Putamen (tissue), 1 donor: ENCODE data around the gene C3orf52.
"Not testable (repeated sequence)": the region's sequence is repeated elsewhere in the genome, so short reads cannot be mapped to it uniquely, and the experiment has no call there.

Experiments used
- DNase-seq: peaks from one replicate; pipeline ENCODE4 v3.0.0-alpha.2; 2016; ENCODE audit warnings: low spot score

C3orf52 gene

GRCh38 chr3:112086076-112086854 lies at the start of gene C3orf52:
Gene C3orf52, plus strand, starts transcription at chr3:112086389. Its CDS starts 19 bp downstream, at chr3:112086408.
- DNase-seq, result peak; percentile 11

- not testable (repeated sequence) for DNase-seq
Observed at GRCh38 chr3:112037194-112037593, 49.0 kb upstream of the C3orf52 start.

- DNase-seq, result peak; percentile 65
Observed at GRCh38 chr3:112038863-112039262, 47.3 kb upstream of the C3orf52 start.

- DNase-seq, result no peak
Observed at GRCh38 chr3:112041321-112041720, 44.9 kb upstream of the C3orf52 start.

- DNase-seq, result no peak
Observed at GRCh38 chr3:112042842-112043280, 43.3 kb upstream of the C3orf52 start.

- DNase-seq, result peak; percentile 71
Observed at GRCh38 chr3:112043621-112044201, 42.5 kb upstream of the C3orf52 start.

GRCh38 chr3:112046599-112046998 lies 39.6 kb upstream of the C3orf52 start:
- no peak for DNase-seq

- no peak for DNase-seq
Observed at GRCh38 chr3:112047264-112047663, 38.9 kb upstream of the C3orf52 start.

GRCh38 chr3:112048911-112049310 lies 37.3 kb upstream of the C3orf52 start:
- DNase-seq, result no peak

- DNase-seq, result no peak
Observed at GRCh38 chr3:112053229-112053628, 33.0 kb upstream of the C3orf52 start.

GRCh38 chr3:112056451-112056929 lies 29.7 kb upstream of the C3orf52 start:
- DNase-seq, result no peak

- DNase-seq, result no peak
Observed at GRCh38 chr3:112059497-112059896, 26.7 kb upstream of the C3orf52 start.

- DNase-seq, result no peak
Observed at GRCh38 chr3:112061152-112061551, 25.0 kb upstream of the C3orf52 start.

- DNase-seq, result not testable (repeated sequence)
Observed at GRCh38 chr3:112072387-112073060, 13.7 kb upstream of the C3orf52 start.

GRCh38 chr3:112074006-112074405 lies 12.2 kb upstream of the C3orf52 start:
- DNase-seq, result no peak

GRCh38 chr3:112074616-112075497 lies 11.3 kb upstream of the C3orf52 start:
- no peak for DNase-seq

- peak; percentile 66 for DNase-seq
Observed at GRCh38 chr3:112078125-112079083, 7.8 kb upstream of the C3orf52 start.

- DNase-seq, result no peak
Observed at GRCh38 chr3:112083239-112083638, 3.0 kb upstream of the C3orf52 start.

GRCh38 chr3:112084980-112085705 lies 1.0 kb upstream of the C3orf52 start:
- DNase-seq, result no peak

GRCh38 chr3:112085735-112086075 lies 484 bp upstream of the C3orf52 start:
- no peak for DNase-seq
